ENCODE measurements around the gene AP1S1. TPM values are rescaled to one million over a fixed set of nuclear protein-coding genes. Genes with fewer than 3 reads are reported as not detected.

Gene AP1S1
- total and polyA plus RNA-seq, 9 of the 15 experiments (the other 6 are each of a cell fraction or from before 2014, with no cell fraction given) = 4.4 to 149 (median 89.4) TPM

DNA sequence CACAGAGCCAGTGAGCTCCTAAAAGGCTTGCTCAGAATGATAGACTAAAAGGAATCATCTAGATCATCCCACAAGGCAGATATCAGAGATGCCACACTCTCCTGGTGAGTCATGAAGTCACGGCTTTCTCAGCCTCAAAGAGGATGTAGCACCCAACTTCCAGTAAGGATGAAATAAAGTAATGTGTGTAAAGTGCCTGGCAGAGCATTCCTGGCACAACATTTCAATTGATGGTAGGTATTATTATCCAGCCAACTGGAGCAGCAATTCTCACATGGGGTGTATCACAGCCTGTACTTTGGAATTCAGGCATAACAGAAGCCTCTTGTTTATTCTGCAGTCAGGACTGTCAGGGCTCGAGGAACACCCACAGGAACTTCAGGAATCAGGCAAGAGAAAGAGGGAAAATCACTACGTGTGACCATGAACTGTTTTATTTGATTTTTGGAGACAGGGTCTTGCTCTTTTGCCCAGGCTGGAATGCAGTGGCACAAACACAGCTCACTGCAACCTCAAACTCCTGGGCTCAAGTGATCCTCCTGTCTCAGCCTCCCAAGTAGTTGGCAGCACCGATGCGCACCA lies 31.1 kb downstream of the AP1S1 start (continued):
- peak; percentile 89 for TF ChIP-seq JUND (IDR thresholded peaks at IDR 0.05; ENCODE audit: borderline replicate concordance, low read depth, low read length)
- TF ChIP-seq JUND (tag; IDR thresholded peaks at IDR 0.05; ENCODE audit: borderline replicate concordance, low read depth, low read length) = peak; percentile 68; the same call in 2 of the 3 replicates
- no peak for TF ChIP-seq KLF6 (CRISPR knock-in tag; IDR thresholded peaks at IDR 0.05; ENCODE audit: borderline replicate concordance)
- no peak for TF ChIP-seq U2AF2 (optimal IDR thresholded peaks at IDR 0.05; ENCODE audit: low read depth, low read length)
- no peak for TF ChIP-seq STAG1 (CRISPR knock-in tag; IDR thresholded peaks at IDR 0.05; ENCODE audit: borderline replicate concordance)
- TF ChIP-seq, protein P1, sequence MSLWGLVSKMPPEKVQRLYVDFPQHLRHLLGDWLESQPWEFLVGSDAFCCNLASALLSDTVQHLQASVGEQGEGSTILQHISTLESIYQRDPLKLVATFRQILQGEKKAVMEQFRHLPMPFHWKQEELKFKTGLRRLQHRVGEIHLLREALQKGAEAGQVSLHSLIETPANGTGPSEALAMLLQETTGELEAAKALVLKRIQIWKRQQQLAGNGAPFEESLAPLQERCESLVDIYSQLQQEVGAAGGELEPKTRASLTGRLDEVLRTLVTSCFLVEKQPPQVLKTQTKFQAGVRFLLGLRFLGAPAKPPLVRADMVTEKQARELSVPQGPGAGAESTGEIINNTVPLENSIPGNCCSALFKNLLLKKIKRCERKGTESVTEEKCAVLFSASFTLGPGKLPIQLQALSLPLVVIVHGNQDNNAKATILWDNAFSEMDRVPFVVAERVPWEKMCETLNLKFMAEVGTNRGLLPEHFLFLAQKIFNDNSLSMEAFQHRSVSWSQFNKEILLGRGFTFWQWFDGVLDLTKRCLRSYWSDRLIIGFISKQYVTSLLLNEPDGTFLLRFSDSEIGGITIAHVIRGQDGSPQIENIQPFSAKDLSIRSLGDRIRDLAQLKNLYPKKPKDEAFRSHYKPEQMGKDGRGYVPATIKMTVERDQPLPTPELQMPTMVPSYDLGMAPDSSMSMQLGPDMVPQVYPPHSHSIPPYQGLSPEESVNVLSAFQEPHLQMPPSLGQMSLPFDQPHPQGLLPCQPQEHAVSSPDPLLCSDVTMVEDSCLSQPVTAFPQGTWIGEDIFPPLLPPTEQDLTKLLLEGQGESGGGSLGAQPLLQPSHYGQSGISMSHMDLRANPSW (CRISPR knock-in tag; IDR thresholded peaks at IDR 0.05) = no peak
- TF ChIP-seq, protein P2, sequence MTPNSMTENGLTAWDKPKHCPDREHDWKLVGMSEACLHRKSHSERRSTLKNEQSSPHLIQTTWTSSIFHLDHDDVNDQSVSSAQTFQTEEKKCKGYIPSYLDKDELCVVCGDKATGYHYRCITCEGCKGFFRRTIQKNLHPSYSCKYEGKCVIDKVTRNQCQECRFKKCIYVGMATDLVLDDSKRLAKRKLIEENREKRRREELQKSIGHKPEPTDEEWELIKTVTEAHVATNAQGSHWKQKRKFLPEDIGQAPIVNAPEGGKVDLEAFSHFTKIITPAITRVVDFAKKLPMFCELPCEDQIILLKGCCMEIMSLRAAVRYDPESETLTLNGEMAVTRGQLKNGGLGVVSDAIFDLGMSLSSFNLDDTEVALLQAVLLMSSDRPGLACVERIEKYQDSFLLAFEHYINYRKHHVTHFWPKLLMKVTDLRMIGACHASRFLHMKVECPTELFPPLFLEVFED (CRISPR knock-in tag; conservative IDR thresholded peaks at IDR 0.05) = no peak
- TF ChIP-seq SMARCE1 (IDR thresholded peaks at IDR 0.05) = peak; percentile 58; the same call in 1 of the 2 replicates
- no peak for TF ChIP-seq HDAC1 (IDR thresholded peaks at IDR 0.05)
- TF ChIP-seq ZNF311 (CRISPR knock-in tag; IDR thresholded peaks at IDR 0.05) = no peak
- TF ChIP-seq MTA2 (IDR thresholded peaks at IDR 0.05; ENCODE audit: low read depth) = peak; percentile 33; the same call in 1 of the 2 replicates
- TF ChIP-seq, protein P3, sequence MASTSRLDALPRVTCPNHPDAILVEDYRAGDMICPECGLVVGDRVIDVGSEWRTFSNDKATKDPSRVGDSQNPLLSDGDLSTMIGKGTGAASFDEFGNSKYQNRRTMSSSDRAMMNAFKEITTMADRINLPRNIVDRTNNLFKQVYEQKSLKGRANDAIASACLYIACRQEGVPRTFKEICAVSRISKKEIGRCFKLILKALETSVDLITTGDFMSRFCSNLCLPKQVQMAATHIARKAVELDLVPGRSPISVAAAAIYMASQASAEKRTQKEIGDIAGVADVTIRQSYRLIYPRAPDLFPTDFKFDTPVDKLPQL (IDR thresholded peaks at IDR 0.05; ENCODE audit: extremely low read depth, insufficient read length) = no peak
- peak; percentile 34; the same call in 1 of the 2 replicates for TF ChIP-seq CBFA2T2 (conservative IDR thresholded peaks at IDR 0.05)
- peak; percentile 95 for TF ChIP-seq FOSL1 (tag; conservative IDR thresholded peaks at IDR 0.05)
- TF ChIP-seq LCOR (CRISPR knock-in tag; IDR thresholded peaks at IDR 0.05) = 0 out of 2 replicates have a peak, but pooled peaks have one; percentile 31
- TF ChIP-seq MCM5 (IDR thresholded peaks at IDR 0.05; ENCODE audit: low read depth) = no peak
- TF ChIP-seq LARP7 (IDR thresholded peaks at IDR 0.05) = no peak
- no peak for TF ChIP-seq CREBBP (IDR thresholded peaks at IDR 0.05; ENCODE audit: low read depth, low read length)
- peak; percentile 74 for TF ChIP-seq CBFA2T3 (IDR thresholded peaks at IDR 0.05)
- TF ChIP-seq FOS (IDR thresholded peaks at IDR 0.05; ENCODE audit: extremely low read depth, insufficient read length) = peak; percentile 15
- TF ChIP-seq, protein P4, sequence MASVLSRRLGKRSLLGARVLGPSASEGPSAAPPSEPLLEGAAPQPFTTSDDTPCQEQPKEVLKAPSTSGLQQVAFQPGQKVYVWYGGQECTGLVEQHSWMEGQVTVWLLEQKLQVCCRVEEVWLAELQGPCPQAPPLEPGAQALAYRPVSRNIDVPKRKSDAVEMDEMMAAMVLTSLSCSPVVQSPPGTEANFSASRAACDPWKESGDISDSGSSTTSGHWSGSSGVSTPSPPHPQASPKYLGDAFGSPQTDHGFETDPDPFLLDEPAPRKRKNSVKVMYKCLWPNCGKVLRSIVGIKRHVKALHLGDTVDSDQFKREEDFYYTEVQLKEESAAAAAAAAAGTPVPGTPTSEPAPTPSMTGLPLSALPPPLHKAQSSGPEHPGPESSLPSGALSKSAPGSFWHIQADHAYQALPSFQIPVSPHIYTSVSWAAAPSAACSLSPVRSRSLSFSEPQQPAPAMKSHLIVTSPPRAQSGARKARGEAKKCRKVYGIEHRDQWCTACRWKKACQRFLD (CRISPR knock-in tag; IDR thresholded peaks at IDR 0.05) = no peak
- no peak for TF ChIP-seq GATAD2A (IDR thresholded peaks at IDR 0.05)
- peak; percentile 68; the same call in 1 of the 2 replicates for TF ChIP-seq TEAD4 (IDR thresholded peaks at IDR 0.05; ENCODE audit: low read length)
- no peak for TF ChIP-seq TEAD4 (CRISPR knock-in tag; IDR thresholded peaks at IDR 0.05; ENCODE audit: borderline replicate concordance)
- TF ChIP-seq PML (IDR thresholded peaks at IDR 0.05; ENCODE audit: low read length) = peak; percentile 37; the same call in 1 of the 2 replicates
- no peak for TF ChIP-seq SPI1 (IDR thresholded peaks at IDR 0.05; ENCODE audit: borderline replicate concordance, low read depth, low read length)
